NCI-H2081 treated with DMSO at 0.1 percent for 48 hours (cell line): ENCODE results near the gene EMC10.

Experiments
- DNase-seq: peaks from one replicate; lab custom pipeline; 2025; lab: John Stamatoyannopoulos, UW

Gene EMC10

DNA sequence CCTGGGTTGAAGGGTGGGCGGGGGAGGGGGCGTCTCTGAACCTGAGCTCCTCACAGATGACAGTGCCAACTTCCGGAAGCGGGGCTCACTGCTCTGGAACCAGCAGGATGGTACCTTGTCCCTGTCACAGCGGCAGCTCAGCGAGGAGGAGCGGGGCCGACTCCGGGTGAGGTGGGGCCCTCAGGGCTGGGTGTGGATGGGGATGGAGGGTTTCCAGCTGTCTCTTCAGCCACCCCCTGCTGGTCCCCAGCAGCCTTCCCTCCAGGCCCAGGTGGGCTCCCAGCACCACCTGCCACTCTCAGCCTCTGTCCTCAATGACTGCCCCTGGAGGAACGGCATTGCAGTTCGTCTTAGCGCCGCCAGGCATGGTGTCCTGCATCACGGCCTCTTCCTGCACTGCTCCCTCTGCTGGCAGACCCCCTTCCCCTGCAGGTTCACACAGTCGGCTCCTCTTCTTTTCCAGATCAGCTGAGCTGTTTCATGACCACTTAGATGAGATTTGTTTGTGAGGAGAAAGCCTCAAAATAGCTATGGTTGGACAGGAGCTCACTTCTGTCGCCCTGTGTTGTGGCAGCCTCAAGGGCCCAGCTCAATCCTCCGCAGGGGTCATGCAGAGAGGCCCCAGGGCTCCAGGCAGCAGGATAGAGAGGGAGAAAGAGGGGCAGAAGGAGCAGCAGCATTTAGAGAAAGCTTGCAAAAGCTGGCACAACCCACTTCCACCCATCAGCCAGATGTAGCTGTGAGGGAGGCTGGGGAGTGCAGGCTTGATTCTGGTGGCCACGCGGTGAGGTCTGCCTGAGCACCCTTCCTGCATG is 2.8 kb downstream of the EMC10 start:
- no peak for DNase-seq

DNA sequence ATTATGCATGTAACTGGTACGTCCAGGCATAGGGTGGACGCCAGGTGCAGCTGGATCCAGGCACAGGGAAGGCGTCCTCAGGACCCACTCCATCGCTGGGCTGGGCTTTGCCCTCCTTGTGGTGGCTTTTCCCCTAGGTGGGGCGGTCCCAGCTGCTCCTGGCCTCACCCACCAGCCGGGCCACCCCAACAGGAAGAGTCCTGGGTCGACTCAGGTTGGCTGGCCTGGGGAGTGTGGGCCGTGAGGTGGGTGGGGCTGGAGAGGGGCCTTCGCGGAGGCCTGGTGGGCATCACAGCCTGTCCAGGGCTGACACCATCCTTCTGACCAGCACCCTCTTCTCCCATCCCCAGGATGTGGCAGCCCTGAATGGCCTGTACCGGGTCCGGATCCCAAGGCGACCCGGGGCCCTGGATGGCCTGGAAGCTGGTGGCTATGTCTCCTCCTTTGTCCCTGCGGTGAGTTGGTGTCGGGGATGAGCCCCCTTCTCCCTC is 3.5 kb downstream of the EMC10 start:
- DNase-seq = no peak

DNA sequence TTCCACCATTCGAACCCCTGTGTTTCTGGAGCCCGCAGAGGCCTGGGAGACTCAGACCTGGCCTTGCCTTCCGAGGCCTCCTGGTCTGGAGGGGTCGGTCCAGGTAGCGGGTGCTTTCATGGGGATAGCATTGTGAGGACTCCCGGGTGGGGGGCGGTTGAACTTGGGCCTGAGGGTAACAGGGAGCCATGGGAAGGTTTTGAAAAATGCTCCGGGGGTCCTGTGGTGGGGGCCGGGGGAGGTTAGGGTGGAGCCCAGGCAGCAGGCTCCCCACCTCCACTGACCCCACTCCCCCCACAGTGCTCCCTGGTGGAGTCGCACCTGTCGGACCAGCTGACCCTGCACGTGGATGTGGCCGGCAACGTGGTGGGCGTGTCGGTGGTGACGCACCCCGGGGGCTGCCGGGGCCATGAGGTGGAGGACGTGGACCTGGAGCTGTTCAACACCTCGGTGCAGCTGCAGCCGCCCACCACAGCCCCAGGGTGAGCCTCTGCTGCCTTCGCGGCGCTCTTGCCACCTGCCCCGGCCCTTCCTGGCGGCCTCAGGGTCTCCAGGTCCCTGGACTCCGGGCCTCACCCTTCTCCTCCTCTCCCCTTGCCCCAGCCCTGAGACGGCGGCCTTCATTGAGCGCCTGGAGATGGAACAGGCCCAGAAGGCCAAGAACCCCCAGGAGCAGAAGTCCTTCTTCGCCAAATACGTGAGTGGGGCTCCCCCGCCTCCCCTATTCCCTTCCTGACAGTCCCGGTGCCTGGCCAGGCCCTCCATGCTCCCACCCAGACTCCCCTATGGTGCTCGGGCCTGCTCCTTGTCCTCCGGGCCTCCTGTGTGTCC is 4.2 kb downstream of the EMC10 start:
- DNase-seq = no peak

DNA sequence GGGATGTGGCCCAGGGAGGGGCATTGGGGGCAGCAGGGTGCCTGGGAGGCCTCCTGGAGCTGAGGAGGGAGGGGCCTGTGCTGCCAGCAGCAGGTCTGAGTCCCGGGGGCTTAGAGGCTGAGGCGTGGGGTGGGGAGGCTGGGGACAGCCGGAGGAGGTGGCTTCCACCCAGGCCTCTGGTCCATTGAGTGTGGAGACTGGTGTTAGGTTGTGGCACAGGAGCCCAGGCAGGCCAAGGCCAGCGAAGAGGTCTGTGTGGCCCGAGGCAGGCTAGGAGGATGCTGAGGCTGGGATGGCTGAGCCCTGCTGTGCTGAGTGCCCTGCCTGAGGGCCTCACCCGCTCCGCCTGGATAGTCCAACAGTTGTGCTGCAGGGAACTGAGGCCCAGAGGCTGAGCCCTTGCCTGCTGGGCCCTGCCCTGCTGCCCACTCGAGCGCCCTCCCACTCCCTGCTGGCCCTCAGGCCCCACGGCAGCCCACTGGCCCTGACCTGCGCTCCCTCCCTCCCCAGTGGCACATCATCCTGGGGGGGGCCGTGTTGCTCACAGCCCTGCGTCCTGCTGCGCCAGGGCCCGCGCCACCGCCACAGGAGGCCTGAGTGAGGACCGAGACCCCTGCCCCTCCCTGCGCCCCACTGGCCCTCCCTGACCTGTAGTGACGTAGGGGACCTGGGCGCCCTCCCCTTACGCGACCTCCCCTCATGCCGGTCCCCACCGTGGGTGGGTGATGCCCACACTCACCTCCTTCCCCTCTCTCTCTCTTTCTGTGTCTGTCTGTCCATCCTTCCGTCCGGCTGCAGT is 5.2 kb downstream of the EMC10 start:
- no peak for DNase-seq

DNA sequence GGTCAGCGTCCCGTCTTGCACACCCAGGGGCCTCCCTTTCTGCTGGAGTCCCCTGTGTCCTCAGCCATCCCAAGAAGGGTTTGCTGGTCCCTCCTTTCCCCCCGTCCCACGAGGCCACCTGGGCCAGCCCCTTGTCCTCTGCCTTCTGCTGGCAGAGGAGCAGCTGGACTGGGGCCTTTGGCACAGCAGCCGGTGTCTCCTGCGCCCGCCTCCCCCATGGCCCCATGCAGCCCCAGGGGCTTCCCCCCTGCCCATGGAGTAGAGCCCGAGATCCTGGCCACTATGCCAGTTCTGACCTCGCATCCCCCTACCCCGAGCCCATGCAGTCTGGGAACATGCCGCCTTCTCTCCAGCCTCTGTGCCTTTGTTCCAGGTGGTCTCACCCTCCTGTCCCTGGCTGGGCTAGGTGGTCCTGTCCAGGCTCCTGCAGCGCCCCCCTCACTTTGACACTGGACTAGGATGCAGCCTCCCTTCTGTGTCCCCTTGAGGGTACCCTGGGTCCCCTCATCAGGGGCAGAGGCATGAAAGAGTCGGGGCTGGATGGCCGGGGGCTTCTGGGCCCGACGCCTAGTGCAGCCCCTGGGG is 6.1 kb downstream of the EMC10 start:
- DNase-seq = no peak

DNA sequence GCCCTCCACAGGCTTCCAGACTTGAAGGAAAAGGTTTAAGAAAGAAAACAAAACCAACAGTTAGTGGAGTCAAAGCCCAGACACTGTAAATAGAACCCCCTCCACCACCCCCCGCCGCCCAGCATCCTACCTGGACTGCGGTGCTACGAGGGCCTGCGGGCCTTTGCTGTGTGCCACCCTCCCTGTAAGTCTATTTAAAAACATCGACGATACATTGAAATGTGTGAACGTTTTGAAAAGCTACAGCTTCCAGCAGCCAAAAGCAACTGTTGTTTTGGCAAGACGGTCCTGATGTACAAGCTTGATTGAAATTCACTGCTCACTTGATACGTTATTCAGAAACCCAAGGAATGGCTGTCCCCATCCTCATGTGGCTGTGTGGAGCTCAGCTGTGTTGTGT is 6.6 kb downstream of the EMC10 start:
- no peak for DNase-seq

DNA sequence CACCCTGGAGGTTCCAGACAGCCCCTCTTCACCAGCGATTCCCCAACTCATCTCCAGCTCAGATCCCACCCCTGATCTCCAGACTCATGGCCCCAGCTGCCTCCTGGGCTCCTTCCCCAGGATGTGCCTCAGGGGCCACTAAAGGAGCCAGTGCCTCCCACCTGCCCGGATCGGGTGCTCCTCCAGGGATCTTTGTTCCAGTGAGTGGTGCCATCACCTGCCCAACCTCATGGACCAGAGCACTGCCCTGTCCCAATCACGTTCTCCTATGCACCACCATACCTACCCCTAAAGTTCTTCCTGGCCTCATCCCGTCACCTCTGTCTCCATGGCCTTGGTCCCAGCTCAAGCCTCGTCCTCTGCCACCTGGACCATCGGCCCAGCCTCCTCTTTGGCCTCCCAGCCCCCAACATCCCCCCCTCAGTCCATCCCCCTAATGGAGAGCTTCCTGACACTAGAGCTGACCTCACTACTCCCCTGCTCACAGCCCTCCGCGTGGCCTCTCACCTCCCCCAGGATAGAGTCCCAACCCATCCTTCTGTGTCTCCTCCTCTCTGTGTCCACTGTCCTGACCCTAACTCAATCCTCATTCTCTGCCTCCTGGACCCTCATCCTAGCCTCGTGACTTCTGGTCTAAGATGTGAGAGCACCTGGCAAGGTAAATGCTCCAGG is 9.1 kb downstream of the EMC10 start:
- DNase-seq = no peak

DNA sequence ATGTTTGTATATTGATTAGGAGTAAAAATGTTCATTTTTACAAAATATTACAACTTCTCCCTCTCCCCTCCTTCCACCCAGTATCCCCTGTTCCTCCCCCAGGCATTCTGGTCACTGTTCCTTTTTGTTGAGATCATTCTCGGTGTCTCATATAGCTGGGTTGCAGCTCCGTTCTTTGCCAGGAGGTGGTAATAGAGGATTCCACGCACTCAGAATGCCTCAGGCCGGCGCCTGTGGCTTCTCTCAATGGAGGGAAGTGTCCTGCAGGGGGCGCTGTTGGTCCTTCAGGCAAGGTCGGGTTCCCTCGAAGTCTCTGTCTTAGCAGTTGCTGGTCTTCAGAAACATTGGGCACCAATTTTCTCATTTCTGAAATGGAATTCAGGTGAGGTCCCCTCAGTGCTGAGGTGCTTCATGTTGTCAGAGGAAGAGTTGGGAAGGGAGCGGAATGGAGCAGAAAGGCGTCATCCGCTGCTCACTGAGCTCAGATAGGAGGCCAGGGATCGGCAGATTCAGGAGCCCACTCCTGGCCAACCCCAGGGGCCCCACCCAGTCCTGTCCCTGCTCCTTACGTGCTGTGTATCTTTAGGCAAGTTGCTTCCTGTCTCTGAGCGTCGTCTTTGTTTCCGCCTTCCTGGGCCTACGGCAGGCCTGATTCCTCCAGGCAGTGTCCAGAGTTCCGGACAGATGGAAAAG is 10.7 kb downstream of the EMC10 start:
- DNase-seq = no peak

DNA sequence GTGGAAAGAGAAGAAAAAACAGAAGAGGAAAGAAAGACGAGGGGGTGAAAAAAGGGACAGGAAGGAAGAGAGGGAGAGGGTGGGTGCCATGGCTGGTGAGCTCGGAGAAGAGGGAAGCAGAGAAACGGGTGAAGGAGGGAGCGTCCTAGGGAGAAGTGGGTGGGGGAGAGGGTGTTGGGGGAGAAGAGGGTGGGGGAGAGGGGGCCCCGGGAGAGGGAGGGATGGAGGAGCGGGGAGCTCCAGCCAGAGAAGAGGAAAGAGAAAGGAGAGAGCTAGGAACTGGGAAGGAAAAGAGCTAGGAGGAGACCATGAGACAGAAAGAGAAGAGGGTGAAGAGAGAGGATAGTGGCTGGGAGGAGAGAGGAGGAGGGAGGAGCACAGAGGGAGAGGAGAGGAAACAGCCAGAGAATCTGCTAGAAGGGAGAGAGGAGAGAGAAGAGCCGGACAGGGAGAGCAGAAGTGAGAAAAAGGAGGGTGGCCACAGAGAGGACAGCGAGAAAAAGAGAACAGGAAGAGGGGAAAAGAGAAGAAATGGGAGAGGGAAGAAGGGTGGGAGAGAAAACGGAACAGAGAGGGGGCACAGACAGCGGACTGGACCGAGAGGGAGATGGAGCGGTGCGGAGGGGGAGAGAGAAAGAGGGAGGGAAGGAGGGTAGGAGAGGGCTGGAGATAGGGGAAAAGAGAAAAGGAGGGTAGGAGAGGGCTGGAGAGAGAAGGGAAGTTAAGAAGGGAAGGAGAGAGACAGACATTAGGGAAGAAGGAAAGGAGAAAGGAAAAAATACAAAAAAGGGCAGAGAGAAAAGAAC is 12.3 kb downstream of the EMC10 start:
- DNase-seq = no peak

DNA sequence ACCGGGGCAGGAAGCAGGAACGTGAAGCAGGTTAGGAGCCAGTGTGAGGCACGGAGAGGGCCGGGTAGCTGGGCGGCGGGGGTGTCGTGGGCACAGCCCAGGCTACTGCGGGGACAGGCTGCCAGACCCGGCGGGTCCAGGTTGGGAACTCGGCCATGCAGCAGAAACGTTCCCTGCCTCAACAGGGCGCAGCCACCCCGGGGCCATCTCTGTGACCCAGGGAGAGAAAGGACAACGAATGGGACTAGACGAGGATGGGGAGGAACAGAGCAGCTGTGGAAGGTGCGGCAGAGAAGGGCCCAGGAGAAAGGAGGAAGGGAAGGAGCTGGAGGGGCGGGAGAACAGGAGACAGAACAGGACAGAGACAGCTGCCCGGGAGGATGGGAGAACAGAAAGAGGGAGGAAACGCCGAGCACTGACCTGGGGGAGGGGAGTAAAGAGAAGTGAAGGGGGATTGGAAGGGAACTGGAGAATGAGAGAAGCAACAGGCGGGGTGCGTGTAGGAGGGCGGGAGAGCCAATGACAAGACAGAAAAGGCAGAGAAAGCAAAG is 13.2 kb downstream of the EMC10 start:
- DNase-seq = no peak

DNA sequence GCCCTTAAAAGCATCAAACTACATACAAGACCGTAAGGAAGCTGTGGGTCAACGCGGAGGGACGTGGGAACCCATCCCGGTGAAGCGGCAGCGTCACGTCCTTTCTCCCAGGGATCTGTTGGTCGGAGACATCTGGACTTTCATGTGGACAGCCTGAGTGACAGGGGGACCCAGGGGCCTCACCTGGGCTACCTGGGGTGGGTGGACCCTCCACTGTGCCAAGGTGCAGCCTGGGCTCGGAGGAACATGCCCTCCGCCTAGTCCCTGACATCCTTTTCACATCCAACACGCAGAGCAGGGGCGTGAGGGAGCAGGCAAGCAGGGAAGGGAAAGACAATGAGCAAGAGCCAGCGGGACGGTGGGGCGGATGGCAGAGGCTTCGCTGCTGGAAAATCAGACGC is 14.1 kb downstream of the EMC10 start:
- DNase-seq = no peak

DNA sequence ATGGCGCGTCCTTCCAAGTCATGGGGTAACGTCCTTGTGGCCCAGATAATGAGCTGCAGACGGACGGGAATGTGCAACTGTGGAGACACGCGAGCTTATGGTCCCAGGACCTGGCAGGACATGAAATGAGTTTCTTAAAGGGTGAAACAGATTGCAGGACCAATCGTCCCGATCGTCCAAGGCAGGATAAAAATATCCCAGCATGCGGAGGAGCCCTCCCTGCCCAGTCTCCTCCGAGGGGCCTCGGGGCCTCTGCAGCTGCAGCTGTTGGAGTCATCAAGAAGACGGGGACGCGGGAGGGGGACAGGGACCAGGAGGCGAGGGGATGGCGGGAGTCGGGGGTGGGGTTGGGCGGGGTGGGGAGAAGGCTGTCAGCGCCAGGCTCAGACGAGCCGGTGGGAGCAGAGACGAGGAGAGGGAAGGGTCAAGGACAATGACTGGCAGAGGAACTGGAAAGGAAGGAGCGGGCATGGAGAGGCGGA is 14.7 kb downstream of the EMC10 start:
- DNase-seq = no peak

DNA sequence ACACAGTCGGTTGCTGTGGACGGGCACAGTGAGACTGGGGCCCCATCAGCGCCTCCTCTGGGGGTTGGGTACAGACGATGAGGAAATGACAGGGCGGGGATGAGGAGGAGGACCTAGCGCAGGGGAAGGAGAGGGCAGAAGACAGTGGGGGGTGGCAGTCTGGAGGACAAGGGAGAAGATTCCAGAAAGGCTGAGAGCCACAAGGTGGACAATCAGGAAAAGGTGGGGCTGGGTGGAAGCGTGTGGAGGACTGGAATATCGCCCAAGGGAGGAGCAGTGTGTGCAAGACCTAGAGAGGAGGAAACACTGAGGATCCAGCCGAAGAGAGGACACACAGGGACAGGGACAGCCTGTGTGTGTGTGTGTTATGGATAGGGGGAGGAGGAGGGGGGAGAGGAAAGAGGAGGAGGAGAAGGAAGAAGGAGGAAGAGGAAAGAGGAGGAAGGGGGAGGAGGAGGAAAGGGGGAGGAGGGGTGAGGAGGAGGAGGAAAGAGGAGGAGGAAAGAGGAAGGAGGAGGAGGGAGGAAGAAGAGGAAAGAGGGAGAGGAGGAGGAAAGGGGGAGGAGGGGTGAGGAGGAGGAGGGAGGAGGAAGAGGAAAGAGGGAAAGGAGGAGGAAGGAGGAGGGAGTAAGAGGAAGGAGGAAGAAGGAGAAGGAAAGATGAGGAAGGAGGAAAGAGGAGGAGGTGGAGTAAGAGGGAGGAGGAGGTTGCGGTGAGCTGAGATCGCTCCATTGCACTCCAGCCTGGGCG is 16.2 kb downstream of the EMC10 start:
- DNase-seq = no peak

DNA sequence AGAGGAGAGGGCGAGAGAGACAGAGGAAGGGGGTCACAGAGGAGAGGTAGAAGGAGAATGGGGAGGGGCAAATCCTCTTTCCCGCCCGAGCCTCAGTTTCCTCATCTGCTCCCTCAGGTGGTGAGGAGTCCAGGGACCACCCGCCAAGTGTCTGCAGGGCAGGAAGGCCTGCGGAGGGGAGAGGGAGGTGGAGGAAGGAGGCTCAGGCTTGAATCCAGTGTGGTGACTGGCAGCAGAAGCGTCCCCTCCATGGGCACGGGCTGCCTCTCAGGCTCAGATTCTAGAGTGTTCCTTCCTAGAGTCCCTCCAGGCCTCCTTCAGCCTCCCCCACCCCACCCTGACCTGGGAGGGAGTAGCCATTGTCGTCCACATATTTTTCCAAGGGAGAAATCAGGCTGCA is 16.9 kb downstream of the EMC10 start:
- DNase-seq = no peak

DNA sequence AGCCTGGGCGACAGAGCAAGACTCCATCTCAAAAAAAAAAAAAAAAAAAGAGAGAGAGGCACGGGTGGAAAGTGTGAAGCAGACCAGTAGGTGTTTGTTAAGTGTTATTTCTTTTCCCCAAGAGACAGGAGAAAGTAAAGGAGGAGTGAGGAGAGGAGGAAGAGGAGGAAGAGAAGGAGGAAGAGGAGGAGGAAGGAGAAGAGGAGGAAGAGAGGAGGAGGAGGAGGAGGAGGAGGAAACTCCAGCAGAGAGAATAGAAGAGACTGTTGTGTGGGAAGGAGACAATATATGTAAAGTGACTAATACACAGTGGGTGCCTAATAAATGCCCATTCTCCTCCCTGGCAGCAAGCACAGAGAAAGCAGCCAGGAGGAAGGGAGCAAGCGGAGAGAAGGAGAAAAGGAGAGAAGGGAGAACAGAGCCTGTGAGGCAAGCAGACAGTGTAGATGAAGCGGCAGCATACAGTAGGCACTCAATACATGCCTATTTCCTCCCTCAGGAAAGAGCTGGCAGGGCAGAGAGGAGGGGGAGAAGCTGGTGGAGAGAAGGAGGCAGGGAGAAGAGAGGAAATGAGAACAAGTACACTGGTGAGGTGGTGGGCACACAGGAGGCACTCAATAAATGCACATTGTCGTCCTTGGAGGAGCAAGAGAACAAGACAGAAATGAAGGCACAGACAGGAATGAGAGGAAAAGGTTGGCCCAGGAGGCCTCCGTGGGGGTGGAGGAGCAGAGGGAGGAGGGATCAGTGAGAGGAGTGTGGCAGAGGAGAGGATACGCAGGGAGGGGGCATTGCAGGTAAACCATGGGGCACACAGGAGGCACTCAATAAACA is 18.1 kb downstream of the EMC10 start:
- DNase-seq = no peak

DNA sequence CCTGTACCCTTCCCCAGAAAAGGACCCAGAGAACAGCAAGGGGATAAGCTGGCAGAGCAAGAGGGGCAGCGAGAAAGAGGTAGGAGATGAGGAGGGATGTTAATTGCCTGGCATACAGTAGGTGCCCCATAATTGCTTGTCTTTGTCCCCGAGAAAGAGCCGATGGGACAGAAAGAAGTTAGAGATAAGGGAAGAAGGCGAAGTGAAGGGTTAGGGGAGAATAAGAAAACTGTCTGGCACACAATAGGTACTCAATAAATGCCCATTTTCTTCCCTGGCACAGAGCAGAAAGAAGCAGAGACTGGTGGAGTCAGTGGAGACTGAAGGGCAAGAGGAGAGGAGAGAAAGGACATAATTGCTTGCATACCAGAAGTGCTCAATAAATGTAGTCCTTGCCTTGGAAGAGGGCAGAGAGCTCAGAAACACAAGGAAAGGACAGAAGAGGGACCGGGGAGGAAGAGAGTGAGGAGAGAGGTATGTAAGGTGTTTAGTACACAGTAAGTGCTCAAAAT is 18.8 kb downstream of the EMC10 start:
- no peak for DNase-seq

DNA sequence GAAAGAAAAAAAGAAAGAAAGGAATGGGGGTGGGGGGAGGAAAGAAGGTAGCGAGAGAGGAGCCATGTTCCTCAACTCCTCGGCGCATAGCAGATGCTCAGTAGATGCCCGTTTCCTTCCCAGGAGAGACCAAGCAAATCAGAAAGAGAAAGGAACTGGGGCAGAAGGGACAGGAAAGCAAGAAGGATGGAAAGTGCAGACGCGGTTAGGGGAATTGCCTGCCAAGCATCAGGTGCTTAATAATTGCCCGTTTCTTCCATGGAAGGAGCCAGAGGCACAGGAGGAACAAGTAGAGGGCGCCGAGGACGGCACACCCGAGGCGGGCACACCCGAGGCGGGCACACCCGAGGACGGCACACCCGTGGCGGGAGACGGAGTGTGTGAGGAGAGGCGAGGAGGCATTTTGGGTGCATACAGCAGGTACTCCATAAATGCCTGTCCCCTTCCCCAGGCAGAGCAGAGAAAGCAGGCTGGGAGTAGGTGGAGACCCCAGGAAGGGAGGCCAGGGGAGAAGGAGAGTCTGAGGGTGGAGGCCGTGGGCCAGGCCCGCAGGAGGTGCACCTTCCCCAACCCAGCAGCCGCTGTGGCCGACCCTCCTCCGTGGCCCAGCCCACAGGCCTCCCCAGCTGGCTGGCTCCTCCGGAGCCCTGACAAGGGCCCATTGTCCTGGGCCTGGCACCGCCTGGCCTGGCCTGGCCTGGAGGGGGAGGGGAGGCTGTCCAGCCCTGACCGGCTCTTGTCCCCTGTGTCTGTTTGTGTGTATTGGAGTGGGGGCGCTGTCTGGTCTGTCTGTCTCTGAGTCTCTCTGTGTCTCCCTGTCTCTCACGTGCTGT is 20.1 kb downstream of the EMC10 start:
- DNase-seq = no peak
